HCT116 (cell line): ENCODE data around the gene KRTAP29-1. TPM values are rescaled to one million over a fixed set of nuclear protein-coding genes. Genes with fewer than 3 reads are reported as not detected.

ENCODE experiments used
- ATAC-seq: fragments of 200-7000 bp; cut with Tn5 transposase; 2 replicates; pipeline ENCODE4 v1.9.1; 2020; ENCODE audit warnings: mild to moderate bottlenecking, moderate library complexity
- BruUV-seq: library from RNA; stranded (reverse); fragments of 400-500 nt; replicated peaks from 2 replicates; lab custom pipeline; 2021; lab: Mats Ljungman, UMichigan
- CTCF ChIA-PET: fragments of 300-600 bp; sonication (Branson Sonifier 250); formaldehyde crosslinking; loops from one replicate; lab custom pipeline; 2021; ENCODE audit warnings: antibody characterized with exemption; lab: Charles Lee
- POLR2A ChIA-PET: fragments of 300-600, 350-600 bp; sonication (Branson Sonifier 250); formaldehyde crosslinking; loops from one replicate; lab custom pipeline; 2021; ENCODE audit warnings: antibody characterized with exemption; lab: Charles Lee
- RAD21 ChIA-PET, 2 experiments: fragments of 300-600 bp; sonication (Branson Sonifier 250); formaldehyde crosslinking; loops; one replicate each; lab custom pipeline; 2023; ENCODE audit warnings: low total read pairs in 2 of 2; ENCODE audit not compliant: uncharacterized antibody in 2 of 2, unreplicated experiment in 2 of 2, low non-redundant PET in 1 of 2; lab: Charles Lee
- DNase-seq: peaks from one replicate; pipeline ENCODE4 v3.0.0-alpha.2; 2010; ENCODE audit warnings: low read depth, low spot score
- H2AFZ ChIP-seq: fragments of 200-600 bp; shearing (Covaris generic), sonication (generic); 2 replicates; pipeline ENCODE4 v1.6.1; 2017; ENCODE audit warnings: low read depth, mixed run types, mixed read lengths, antibody characterized with exemption, low read length; ENCODE audit not compliant: poor library complexity, severe bottlenecking
- H3K27ac ChIP-seq: 2 replicates; pipeline ENCODE4 v1.5.1; 2012; ENCODE audit warnings: low read depth, low read length
- H3K27me3 ChIP-seq: fragments of 200-600 bp; sonication (generic); 2 replicates; pipeline ENCODE4 v1.6.1; 2016; ENCODE audit warnings: mixed run types, low read length, mixed read lengths; ENCODE audit not compliant: insufficient read depth
- H3K36me3 ChIP-seq, 2 experiments: fragments of 200-500 bp in 1 of 2; fragments of 200-600 bp in 1 of 2; sonication (Bioruptor generic) in 1 of 2; sonication (generic) in 1 of 2; 2 replicates each; pipeline versions ENCODE4 v1.5.1 to v1.6.1; 2014 to 2016; ENCODE audit warnings: low read length in 2 of 2, inconsistent platforms in 1 of 2, mixed read lengths in 1 of 2, mixed run types in 1 of 2; ENCODE audit not compliant: insufficient read depth in 2 of 2, control insufficient read depth in 1 of 2
- H3K4me1 ChIP-seq, 2 experiments: fragments of 200-600 bp in 1 of 2; sonication (generic) in 1 of 2; 2 replicates each; pipeline versions ENCODE4 v1.5.1 to v1.6.1; 2012 to 2017; ENCODE audit warnings: low read length in 2 of 2, inconsistent platforms in 1 of 2, mild to moderate bottlenecking in 1 of 2, mixed read lengths in 1 of 2, mixed run types in 1 of 2, moderate library complexity in 1 of 2; ENCODE audit not compliant: insufficient read depth in 2 of 2, control insufficient read depth in 1 of 2
- H3K4me2 ChIP-seq: fragments of 200-600 bp; sonication (generic); 2 replicates; pipeline ENCODE4 v1.6.1; 2017; ENCODE audit warnings: mixed run types, low read length, mixed read lengths
- H3K4me3 ChIP-seq, 2 experiments: fragments of 200-600 bp in 1 of 2; sonication (generic) in 1 of 2; replicated peaks in 1 of 2; 2 replicates each; pipeline ENCODE4 v1.5.1; 2011 to 2016; ENCODE audit warnings: low read length in 2 of 2, control low read depth in 1 of 2, low read depth in 1 of 2, mild to moderate bottlenecking in 1 of 2, mixed read lengths in 1 of 2, mixed run types in 1 of 2
- H3K79me2 ChIP-seq: fragments of 200-600 bp; sonication (generic); 2 replicates; pipeline ENCODE4 v1.6.1; 2017; ENCODE audit warnings: mild to moderate bottlenecking, mixed run types, low read length, moderate library complexity, mixed read lengths; ENCODE audit not compliant: insufficient read depth
- H3K9ac ChIP-seq: fragments of 200-600 bp; sonication (generic); 2 replicates; pipeline ENCODE4 v1.6.1; 2016; ENCODE audit warnings: low read length, mixed read lengths
- H3K9me2 ChIP-seq: fragments of 200-600 bp; sonication (generic), shearing (Covaris generic); 2 replicates; pipeline ENCODE4 v1.6.1; 2017; ENCODE audit warnings: mixed run types, mild to moderate bottlenecking, moderate library complexity; ENCODE audit not compliant: insufficient read depth
- H3K9me3 ChIP-seq, 2 experiments: fragments of 200-500 bp in 1 of 2; fragments of 200-600 bp in 1 of 2; sonication (Bioruptor generic) in 1 of 2; sonication (generic) in 1 of 2; 2 replicates each; pipeline ENCODE4 v1.6.1; 2014 to 2017; ENCODE audit warnings: low read length in 2 of 2, mixed read lengths in 2 of 2, inconsistent platforms in 1 of 2, low read depth in 1 of 2, mild to moderate bottlenecking in 1 of 2, mixed run types in 1 of 2, moderate library complexity in 1 of 2; ENCODE audit not compliant: control insufficient read depth in 1 of 2, insufficient read depth in 1 of 2
- H4K20me1 ChIP-seq: fragments of 200-600 bp; sonication (generic), shearing (Covaris generic); 2 replicates; pipeline ENCODE4 v1.6.1; 2017; ENCODE audit warnings: mixed run types, mild to moderate bottlenecking, moderate library complexity; ENCODE audit not compliant: insufficient read depth
- CBX3 ChIP-seq: IDR thresholded peaks from 2 replicates; pipeline ENCODE4 v1.6.1; 2012; ENCODE audit warnings: low read depth
- CEBPB ChIP-seq: IDR thresholded peaks from 2 replicates; pipeline ENCODE4 v1.6.1; 2012; ENCODE audit warnings: low read depth
- CTCF ChIP-seq, 3 experiments: fragments of 200-600 bp in 1 of 3; sonication (generic) in 1 of 3; IDR thresholded peaks in 2 of 3; conservative IDR thresholded peaks in 1 of 3; 2 replicates each; pipeline ENCODE4 v1.5.1; 2012 to 2017; ENCODE audit warnings: low read depth in 2 of 3, low read length in 2 of 3, antibody characterized with exemption in 1 of 3, borderline replicate concordance in 1 of 3, control low read depth in 1 of 3, mild to moderate bottlenecking in 1 of 3, mixed read lengths in 1 of 3, mixed run types in 1 of 3, moderate library complexity in 1 of 3; ENCODE audit not compliant: insufficient read depth in 1 of 3
- EZH2 ChIP-seq: fragments of 200-600 bp; sonication (generic); IDR thresholded peaks from 2 replicates; pipeline ENCODE4 v1.6.1; 2017; ENCODE audit warnings: antibody characterized with exemption, mixed run types
- EZH2phosphoT487 ChIP-seq: fragments of 200-600 bp; IDR thresholded peaks from 2 replicates; pipeline ENCODE4 v1.6.1; 2018; ENCODE audit warnings: antibody characterized with exemption, borderline replicate concordance
- FOSL1 ChIP-seq: IDR thresholded peaks from 2 replicates; pipeline ENCODE4 v1.6.1; 2012; ENCODE audit warnings: low read depth
- JUND ChIP-seq: IDR thresholded peaks from 2 replicates; pipeline ENCODE4 v1.6.1; 2012
- POLR2A ChIP-seq: IDR thresholded peaks from 2 replicates; pipeline ENCODE4 v1.7.0; 2011; ENCODE audit warnings: borderline replicate concordance; ENCODE audit not compliant: insufficient read depth, insufficient read length; ENCODE audit errors: extremely low read depth
- POLR2AphosphoS5 ChIP-seq: IDR thresholded peaks from 2 replicates; pipeline ENCODE4 v1.6.1; 2011; ENCODE audit warnings: mild to moderate bottlenecking, low read depth, low read length, moderate library complexity
- RAD21 ChIP-seq: IDR thresholded peaks from 2 replicates; pipeline ENCODE4 v1.6.1; 2012; ENCODE audit warnings: low read depth, mild to moderate bottlenecking
- SIN3A ChIP-seq: IDR thresholded peaks from 2 replicates; pipeline ENCODE4 v1.6.1; 2012; ENCODE audit warnings: low read depth
- SP1 ChIP-seq: IDR thresholded peaks from 2 replicates; pipeline ENCODE4 v1.6.1; 2012; ENCODE audit warnings: low read depth
- YY1 ChIP-seq: IDR thresholded peaks from 2 replicates; pipeline ENCODE4 v1.6.1; 2011; ENCODE audit warnings: low read length, low read depth, moderate library complexity, mild to moderate bottlenecking; ENCODE audit not compliant: insufficient replicate concordance; ENCODE audit errors: extremely low read depth
- ZBTB33 ChIP-seq: IDR thresholded peaks from 2 replicates; pipeline ENCODE4 v1.6.1; 2011; ENCODE audit warnings: mild to moderate bottlenecking, low read length, moderate library complexity; ENCODE audit not compliant: insufficient replicate concordance; ENCODE audit errors: extremely low read depth
- ZNF274 ChIP-seq: fragments of 200-500 bp; sonication (Bioruptor generic); IDR thresholded peaks from 2 replicates; pipeline ENCODE4 v1.6.1; 2014; ENCODE audit warnings: mild to moderate bottlenecking, low read depth, low read length, inconsistent platforms
- intact Hi-C: fragments of 100-400 bp; cut with micrococcal nuclease; formaldehyde crosslinking; loops from 2 replicates; pipeline ENCODE4 v1.10.0; 2022
- total RNA-seq: library from RNA; stranded (reverse); gene quantifications from one replicate; pipeline ENCODE4 v1.2.1, GENCODE V29; 2021; ENCODE audit not compliant: unreplicated experiment

Gene KRTAP29-1
- total RNA-seq, 1 experiment from 2014 or later: 0.22 TPM

GRCh38 chr17:41315814-41316445 lies 13.3 kb upstream of the KRTAP29-1 start:
- Histone ChIP-seq H3K36me3 (peaks cover 0 to 4% of the 10 kb centered on the region in 2 experiments; a peak in 1 of 4 replicates), H3K9me3 (peaks cover 4 to 17% of the 10 kb centered on the region in 2 experiments; a peak in 1 of 4 replicates), H3K27ac (no peak overlapping the region), H3K79me2 (no peaks in the 10 kb centered on the region), H3K4me3 (no peak overlapping the region), H3K4me1 (no peaks in the 10 kb centered on the region), H3K9me2 (no peaks in the 10 kb centered on the region), H3K27me3 (no peaks in the 10 kb centered on the region), H3K9ac (no peak overlapping the region), H2AFZ (no peak overlapping the region), H4K20me1 (no peaks in the 10 kb centered on the region), H3K4me2 (no peak overlapping the region)
- DNase-seq (no peak), ATAC-seq (no peak)
- intact Hi-C loops: no loop called here
- RAD21 ChIA-PET: no interaction called here
- TF ChIP-seq RAD21 (no peak), POLR2AphosphoS5 (no peak)
- POLR2A ChIA-PET: no interaction called here
- CTCF ChIA-PET: no interaction called here
- no TSS peak for BruUV-seq

GRCh38 chr17:41315204-41315794 lies 12.6 kb upstream of the KRTAP29-1 start, which contains the start of gene KRTAP17-1:
TSS of gene KRTAP17-1 (minus strand) at chr17:41315710. CDS start at chr17:41315650, 60 bp downstream.
- DNase-seq: no peak
- Histone ChIP-seq H3K9me2 (no peaks in the 10 kb centered on the region), H3K36me3 (no peaks in the 10 kb centered on the region), H4K20me1 (no peaks in the 10 kb centered on the region), H3K9me3 (peaks cover 4 to 17% of the 10 kb centered on the region in 2 experiments; a peak in 1 of 4 replicates), H3K4me2 (no peak within 1 kb of the TSS), H3K27ac (no peak within 1 kb of the TSS), H3K9ac (no peak within 1 kb of the TSS), H3K79me2 (no peaks in the 10 kb centered on the region), H3K27me3 (no peaks in the 10 kb centered on the region), H2AFZ (no peak within 1 kb of the TSS), H3K4me1 (no peaks in the 10 kb centered on the region), H3K4me3 (no peak within 1 kb of the TSS)
- TF ChIP-seq SP1 (no peak), EZH2 (no peak), CTCF (IDR thresholded peaks at IDR 0.05 in 2 of 3, conservative IDR thresholded peaks at IDR 0.05 in 1 of 3; ENCODE audit: borderline replicate concordance in 1 of 3, insufficient read depth in 1 of 3, low read depth in 2 of 3, low read length in 2 of 3) (no peak), ZNF274 (no peak), EZH2phosphoT487 (no peak), CBX3 (no peak), JUND (no peak), POLR2AphosphoS5 (no peak), FOSL1 (no peak), ZBTB33 (no peak), POLR2A (no peak), YY1 (no peak), SIN3A (no peak), CEBPB (no peak)
- ChIA-PET CTCF (no interaction called here), RAD21 (no interaction called here), POLR2A (no interaction called here)
- ATAC-seq: no peak
- intact Hi-C loops: no loop called here
- no TSS peak for BruUV-seq
